HG03064 (cell line): ENCODE data around the gene MALRD1.

ENCODE experiments used
- ATAC-seq: cut with Tn5 transposase; IDR thresholded peaks from one replicate; pipeline ENCODE4 v1.9.1; 2021; ENCODE audit warnings: low read depth; ENCODE audit not compliant: unreplicated experiment

Gene MALRD1

GRCh38 chr10:19048489-19048888 is at the start of gene MALRD1:
MALRD1 (plus strand) TSS chr10:19048801; CDS start chr10:19048939, 138 bp downstream.
- ATAC-seq = no peak

DNA sequence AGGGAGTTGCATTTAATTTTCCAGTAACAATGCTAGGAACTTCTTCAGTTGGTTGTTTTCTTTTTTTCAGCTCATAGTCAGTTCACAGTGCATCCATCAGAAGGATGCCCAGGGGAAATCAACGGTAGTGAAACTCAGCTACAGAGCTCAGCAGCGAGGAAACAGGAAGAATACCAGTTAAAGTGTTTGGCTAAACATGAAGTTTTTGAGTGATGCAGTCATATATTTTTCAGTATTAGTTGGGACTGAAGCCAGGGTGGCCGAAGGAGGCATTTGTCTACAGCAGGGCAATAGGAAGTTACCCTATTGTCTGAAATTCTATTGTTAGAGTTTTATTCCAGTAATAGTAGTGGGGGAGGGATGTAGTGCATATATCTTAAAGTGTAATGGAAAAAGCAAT is 45.3 kb upstream of the MALRD1 start:
- no peak for ATAC-seq

DNA sequence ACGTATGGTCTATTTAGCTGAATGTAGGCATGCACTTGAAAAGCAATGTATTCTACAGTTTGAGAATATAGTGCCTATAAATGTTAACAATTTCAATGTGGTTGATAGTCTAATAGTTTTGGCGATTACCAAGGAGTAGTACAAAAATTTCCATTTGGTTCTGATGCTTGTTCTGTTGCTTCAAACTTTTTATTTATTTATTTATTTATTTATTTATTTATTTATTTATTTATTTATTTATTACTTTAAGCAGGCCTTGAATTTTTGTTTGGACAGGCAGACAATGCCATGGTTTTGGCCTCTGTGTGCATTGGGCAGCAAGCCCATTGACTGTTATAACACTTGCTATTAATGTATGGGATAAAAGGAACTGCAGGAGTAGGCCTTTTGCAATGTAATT is 36.5 kb upstream of the MALRD1 start:
- ATAC-seq = no peak

GRCh38 chr10:19014034-19014433 is 34.6 kb upstream of the MALRD1 start:
- no peak for ATAC-seq

DNA sequence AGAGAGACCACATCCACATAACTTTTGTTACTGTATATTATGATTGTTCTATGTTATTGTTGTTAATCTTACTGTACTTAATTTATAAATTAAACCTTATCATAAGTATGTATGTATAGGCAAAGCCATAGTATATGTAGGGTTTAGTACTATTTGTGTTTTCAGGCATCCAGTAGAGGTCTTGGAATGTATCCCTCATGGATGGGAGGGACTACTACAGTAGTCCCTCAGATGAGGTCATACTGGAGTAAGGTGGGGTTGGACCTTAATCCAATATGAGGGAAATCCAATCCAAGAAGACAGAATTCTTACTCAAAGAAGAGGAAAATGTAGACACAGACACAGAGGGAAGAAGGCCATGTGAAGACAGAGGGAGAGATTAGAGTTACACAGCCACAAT is 34.1 kb upstream of the MALRD1 start:
- ATAC-seq = no peak

- no peak for ATAC-seq
These were observed 31.3 kb upstream of the MALRD1 start for GRCh38 chr10:19017116-19017890.

GRCh38 chr10:19021162-19021561 is 27.4 kb upstream of the MALRD1 start:
- no peak for ATAC-seq

DNA sequence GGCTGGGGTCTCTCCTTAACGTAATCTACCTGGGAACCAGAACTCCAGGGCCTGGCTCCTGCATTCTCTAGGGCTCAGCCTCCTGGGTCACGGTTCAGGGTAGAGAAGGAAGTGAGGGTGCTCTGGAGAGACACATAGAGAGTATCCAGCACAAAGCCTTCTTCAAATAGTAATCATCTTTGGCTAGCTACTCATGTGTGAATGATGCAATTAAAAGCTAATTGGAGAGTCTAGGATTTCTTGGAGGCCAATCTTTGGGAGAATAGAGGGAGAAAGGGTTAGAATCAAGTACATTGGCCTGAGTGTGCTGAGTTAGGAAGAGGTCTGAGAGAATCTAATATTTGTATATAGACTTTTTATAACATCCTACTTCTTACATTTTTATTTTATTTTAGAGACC is 24.0 kb upstream of the MALRD1 start:
- ATAC-seq = no peak

DNA sequence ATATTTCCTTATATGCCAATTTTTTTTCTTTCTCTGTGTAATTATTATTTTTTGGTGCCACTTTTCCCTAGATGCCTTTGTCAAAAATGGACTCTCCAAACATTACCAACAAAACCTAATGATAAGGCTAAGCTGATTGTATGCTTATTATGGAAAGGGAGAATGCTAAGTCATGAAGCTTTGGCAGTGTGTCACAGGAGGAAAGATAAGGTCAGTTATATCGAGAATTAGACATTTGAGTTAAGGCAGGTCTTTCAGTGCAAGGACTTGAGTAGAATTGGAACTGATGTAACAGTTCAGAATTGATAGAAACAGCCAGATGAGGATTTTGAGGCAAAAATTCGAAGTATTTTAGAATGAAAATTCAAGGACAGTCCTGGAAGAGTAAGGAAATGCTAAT is 16.8 kb upstream of the MALRD1 start:
- no peak for ATAC-seq

GRCh38 chr10:19033741-19034140 is 14.9 kb upstream of the MALRD1 start:
- no peak for ATAC-seq

DNA sequence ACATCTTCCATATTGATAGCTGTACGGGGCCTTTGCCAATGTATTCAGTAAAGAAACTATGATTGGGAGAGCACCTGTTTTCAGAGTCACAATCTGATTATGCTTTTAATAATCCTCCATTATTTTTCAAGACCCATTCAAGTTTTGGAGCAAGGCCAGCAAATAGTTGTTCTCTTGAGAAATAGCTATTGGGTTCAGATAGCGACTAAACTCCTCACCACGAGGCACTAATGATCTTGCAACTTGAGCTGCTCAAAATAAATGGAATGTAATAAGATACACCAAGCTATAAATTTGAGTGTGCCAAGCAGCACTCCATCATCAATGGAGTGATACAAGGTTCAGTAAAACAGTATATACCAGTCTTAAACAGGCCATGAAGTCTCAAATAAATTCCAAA is 7.4 kb upstream of the MALRD1 start:
- no peak for ATAC-seq

DNA sequence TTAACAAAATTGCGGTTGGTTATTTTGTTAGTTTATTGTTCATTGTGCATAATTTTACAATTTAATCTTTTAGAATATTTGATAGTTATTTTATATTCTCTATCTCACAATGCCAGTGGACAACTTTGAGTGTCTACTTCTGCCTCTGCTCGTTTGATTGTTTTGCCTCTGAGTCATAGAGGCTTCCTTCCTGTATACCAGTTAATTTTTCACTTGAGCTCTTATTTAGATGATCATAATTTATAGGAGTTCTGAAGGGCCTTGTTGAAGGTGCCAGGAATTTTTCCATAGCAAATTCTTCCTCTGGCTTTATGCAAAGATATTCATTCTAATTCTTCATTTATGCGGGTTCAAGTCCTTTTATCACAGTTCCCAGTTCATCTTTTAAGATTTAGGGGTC is 5.2 kb upstream of the MALRD1 start:
- no peak for ATAC-seq

GRCh38 chr10:19046679-19047078 is 1.9 kb upstream of the MALRD1 start:
- ATAC-seq = no peak

GRCh38 chr10:19048891-19049290 is 290 bp downstream of the MALRD1 start:
- no peak for ATAC-seq

DNA sequence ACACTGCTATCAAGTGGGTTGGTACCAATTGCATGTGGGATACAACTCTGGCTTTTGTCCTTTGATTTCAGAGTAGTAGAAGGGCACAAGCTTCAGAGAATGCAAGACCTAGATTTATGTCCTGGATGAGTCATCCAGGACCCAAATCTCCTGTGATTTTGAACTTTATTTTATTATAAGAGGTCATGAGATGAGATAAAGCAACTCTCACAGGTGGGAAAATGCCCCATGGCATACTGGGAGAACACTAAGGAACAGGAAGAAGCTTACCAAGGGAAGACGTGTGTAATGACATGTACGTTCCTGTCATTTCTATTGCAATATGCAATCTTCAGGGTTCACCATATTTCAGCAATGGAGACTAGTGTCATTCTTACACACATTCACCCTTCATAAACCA is 966 bp downstream of the MALRD1 start:
- ATAC-seq = no peak

DNA sequence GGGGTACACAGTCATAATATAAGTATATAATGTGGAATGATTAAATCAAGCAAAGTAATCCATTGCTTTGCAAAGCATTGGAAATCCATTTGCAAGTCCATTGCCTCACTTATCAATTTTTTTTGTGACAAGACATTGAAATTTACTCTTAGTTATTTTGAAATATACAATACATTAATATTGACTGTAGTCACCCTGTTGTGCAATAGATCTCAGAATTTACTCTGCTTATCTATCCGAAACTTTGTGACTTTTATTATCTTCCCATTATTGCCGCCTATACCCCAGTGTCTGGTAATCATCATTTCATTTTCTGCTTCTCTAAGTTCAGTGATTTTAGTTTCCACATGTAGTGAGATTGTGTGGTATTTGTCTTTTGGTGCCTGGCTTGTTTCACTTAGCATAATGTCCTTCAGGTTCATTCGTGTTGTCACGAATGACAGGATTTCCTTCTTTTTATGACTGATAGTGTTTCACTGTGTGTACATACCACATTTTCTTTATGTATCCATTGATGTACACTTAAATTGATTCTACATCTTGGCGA is 5.8 kb downstream of the MALRD1 start:
- ATAC-seq = no peak

- no peak for ATAC-seq
These were observed 9.4 kb downstream of the MALRD1 start for GRCh38 chr10:19058046-19058445.

- ATAC-seq = no peak
These were observed 15.4 kb downstream of the MALRD1 start for GRCh38 chr10:19063986-19064385.

DNA sequence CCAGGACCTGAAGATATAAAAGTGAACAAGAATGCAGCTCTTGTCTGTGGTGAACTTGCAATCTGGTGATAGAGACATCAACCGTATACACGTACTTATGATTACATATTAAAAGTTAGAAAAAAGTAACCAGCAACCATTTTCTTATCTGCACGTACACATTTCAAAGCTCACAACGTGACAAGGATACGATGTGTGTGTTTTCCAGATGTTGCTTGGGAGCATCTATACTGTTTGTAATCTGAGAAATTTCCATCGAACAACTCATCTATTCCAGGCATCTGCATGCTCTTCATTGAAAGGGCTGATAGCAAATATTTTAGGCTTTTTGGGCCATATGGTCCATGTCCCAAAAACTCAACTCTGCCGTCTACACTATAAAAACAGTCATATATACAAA is 23.3 kb downstream of the MALRD1 start:
- ATAC-seq = no peak

DNA sequence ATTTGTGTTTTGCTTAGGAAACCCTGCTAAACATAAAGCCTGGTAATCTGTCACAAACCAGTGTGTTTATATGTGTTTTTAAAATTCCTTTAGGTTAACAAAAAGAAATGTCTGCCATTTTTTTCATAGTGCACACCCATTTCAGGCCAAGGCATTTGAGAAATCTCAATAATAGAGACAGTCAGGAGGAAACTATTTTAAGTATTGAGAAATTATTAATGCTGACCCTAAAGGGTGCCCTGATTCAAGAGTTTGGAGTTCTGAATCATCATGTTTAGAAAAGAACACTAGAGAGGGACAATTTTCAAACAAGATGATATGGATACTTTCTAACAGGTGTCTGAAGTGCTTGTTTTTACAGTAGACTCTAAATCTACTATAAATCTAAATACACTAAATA is 28.7 kb downstream of the MALRD1 start:
- ATAC-seq = no peak

DNA sequence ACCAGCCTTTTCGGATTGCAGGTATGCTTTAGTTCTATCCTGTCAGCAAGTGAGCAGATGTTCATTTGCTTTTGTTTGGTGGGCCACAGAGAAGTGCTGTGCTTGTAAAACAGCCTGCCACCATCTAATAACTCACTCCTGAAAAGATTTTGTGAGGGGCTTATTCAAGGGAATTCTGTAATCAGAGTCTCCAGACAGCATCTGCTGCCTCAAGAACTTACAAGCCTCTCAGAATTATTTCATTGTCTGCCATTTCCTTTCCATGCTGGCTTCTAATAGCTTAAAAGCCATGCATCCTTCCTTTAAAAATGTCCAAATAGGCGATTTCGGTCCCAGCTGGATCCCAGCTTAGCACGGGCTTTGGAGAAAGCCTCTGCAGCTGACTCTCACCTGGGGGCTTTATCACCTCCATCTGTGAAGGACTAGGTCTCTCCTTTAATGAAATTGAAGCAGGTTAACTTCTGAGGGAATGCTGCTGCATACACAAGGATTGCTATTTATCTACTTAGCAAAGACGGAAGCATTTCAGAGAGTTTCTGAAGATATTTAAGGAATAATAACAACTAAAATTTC is 48.0 kb downstream of the MALRD1 start:
- ATAC-seq = no peak

GRCh38 chr10:19097151-19097550 is 48.5 kb downstream of the MALRD1 start:
- no peak for ATAC-seq
